ENCODE results near the gene SOBP.

The SOBP gene

DNA sequence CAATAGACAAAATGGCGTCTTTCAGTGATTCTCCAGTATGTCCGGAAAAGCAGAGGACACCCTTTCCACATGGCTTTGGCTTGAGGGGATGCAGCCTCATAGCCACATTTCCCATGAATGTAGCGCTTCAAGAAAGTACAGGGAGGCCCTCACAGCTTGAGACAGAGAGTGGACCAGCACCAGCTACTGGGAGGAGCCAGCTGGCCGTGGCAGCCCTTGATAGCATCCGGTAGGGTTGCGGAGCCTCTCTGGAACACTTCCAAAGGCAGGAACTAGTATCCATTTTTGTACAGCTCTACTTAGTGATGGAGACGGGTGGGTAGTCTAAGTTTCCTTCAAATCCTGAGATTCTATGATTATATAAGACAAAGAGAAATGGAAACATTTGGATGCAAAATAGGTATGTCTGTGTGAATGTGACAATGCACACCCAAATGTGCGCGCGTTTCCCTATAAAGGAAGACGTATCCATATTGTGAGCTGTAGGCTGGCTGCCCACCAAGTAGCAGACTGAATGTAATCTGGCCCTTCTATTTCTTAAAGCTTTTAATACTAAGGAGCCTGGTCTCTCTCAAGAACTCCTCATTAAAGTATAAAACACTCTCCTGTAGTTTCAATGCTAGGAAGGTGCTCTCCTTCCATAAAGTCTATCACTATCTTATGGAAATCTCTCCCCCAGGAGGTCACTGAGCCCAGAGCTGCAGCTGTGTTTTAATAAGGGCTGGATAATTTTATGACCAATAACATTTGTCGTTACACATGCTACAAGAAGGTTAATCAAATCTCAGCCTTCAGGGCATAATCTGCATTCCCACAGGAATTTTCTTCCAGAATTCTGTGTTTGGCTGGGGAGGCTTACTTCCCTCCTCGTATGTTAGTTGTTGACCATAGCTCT lies 74.0 kb downstream of the SOBP start:
- Histone ChIP-seq H3K27me3 (ENCODE audit: control insufficient read depth, insufficient read depth, low read length, poor library complexity, severe bottlenecking) (no peaks in the 10 kb centered on the region), H3K36me3 (ENCODE audit: control insufficient read depth, insufficient read depth, low read length) (no peaks in the 10 kb centered on the region), H3K4me3 (ENCODE audit: insufficient read depth, low read depth, low read length) (no peak overlapping the region), H3K9me3 (ENCODE audit: control insufficient read depth, low read length) (no peaks in the 10 kb centered on the region), H3K27ac (ENCODE audit: insufficient read depth, low read depth, low read length, poor library complexity, severe bottlenecking) (no peak overlapping the region), H3K4me1 (ENCODE audit: control insufficient read depth, insufficient read depth, low read length) (peaks cover 21% of the 10 kb centered on the region)
- WGBS, 2 experiments = 94 to 96% methylated on average over 13 of the region's 13 CpGs

DNA sequence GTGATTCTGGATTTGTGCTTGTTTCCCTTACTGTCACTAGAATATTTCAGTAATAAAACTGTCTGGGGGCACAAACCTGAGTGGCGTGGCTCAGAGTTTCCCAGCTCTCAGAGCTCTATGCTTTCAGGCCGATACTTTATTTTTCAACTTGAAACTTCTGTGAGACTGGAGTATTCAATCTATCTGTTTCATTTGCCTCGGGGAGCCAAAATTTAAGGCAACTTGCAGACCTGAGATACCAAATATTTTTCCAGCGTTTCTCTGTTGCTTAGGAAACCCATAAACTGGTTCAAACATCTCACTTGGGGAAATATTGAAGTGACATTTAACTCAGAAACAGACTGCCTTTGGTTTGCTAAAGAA lies 74.7 kb downstream of the SOBP start:
- 91% methylated on average over 4 of the region's 4 CpGs for WGBS, 2 experiments
- no peaks in the 10 kb centered on the region for H3K27me3 ChIP-seq (ENCODE audit: control insufficient read depth, insufficient read depth, low read length, poor library complexity, severe bottlenecking)
- no peaks in the 10 kb centered on the region for H3K9me3 ChIP-seq (ENCODE audit: control insufficient read depth, low read length)
- no peak overlapping the region for H3K4me3 ChIP-seq (ENCODE audit: insufficient read depth, low read depth, low read length)
- no peaks in the 10 kb centered on the region for H3K36me3 ChIP-seq (ENCODE audit: control insufficient read depth, insufficient read depth, low read length)
- H3K27ac ChIP-seq (ENCODE audit: insufficient read depth, low read depth, low read length, poor library complexity, severe bottlenecking) = no peak overlapping the region
- H3K4me1 ChIP-seq (ENCODE audit: control insufficient read depth, insufficient read depth, low read length) = peaks cover 21% of the 10 kb centered on the region

DNA sequence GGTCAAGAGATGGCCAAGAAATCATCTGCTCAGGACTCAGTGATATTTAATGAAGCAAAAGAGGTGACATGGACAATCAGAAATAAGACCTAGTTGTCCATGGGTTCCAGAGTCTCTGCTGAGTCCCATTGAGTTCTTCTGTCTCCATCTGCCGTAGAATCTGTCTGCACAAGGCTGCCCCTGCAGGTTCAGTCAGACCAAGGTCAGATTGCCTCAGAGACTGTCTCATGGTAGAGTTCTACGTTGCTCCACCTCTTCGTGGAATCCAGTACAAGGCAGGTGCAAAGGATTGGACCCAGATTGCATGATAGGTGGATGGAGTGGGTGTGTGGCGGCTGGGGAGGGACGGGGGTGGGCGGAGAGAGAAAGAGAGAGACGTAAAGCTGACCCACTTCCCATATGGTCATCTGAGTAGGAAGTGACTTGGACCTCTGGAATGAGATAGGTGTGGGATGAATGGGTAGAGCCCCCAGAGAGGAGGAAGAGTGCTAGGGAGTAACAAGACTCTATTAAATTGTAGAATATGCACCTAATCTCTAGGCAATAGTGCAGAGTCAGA lies 75.3 kb downstream of the SOBP start:
- 95 to 96% methylated on average over 7 of the region's 7 CpGs for WGBS, 2 experiments
- no peak overlapping the region for H3K4me3 ChIP-seq (ENCODE audit: insufficient read depth, low read depth, low read length)
- H3K9me3 ChIP-seq (ENCODE audit: control insufficient read depth, low read length) = no peaks in the 10 kb centered on the region
- peaks cover 21% of the 10 kb centered on the region for H3K4me1 ChIP-seq (ENCODE audit: control insufficient read depth, insufficient read depth, low read length)
- H3K36me3 ChIP-seq (ENCODE audit: control insufficient read depth, insufficient read depth, low read length) = no peaks in the 10 kb centered on the region
- H3K27ac ChIP-seq (ENCODE audit: insufficient read depth, low read depth, low read length, poor library complexity, severe bottlenecking) = no peak overlapping the region
- H3K27me3 ChIP-seq (ENCODE audit: control insufficient read depth, insufficient read depth, low read length, poor library complexity, severe bottlenecking) = no peaks in the 10 kb centered on the region

DNA sequence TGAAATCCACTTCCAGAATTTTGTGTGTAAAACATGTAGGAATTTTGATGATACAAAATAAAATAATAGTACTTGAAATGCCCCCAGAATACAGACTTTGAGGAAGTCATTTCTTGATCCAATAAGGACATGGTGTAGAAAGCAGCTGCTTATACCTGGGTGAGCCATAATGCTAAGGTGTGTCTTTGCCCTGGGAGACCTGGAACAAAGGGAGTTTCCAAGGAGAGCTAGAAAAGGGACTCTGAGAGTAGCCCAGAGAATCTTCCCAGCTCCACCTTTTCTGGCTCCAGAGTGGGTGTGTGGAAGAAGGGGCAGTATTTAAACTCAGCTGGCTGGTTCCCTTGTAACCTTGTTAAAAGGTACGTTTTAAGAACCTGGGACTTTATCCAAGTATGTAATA lies 77.7 kb downstream of the SOBP start:
- Histone ChIP-seq H3K36me3 (ENCODE audit: control insufficient read depth, insufficient read depth, low read length) (no peaks in the 10 kb centered on the region), H3K9me3 (ENCODE audit: control insufficient read depth, low read length) (no peaks in the 10 kb centered on the region), H3K27ac (ENCODE audit: insufficient read depth, low read depth, low read length, poor library complexity, severe bottlenecking) (no peak overlapping the region), H3K4me1 (ENCODE audit: control insufficient read depth, insufficient read depth, low read length) (peaks cover 10% of the 10 kb centered on the region), H3K4me3 (ENCODE audit: insufficient read depth, low read depth, low read length) (no peak overlapping the region), H3K27me3 (ENCODE audit: control insufficient read depth, insufficient read depth, low read length, poor library complexity, severe bottlenecking) (no peaks in the 10 kb centered on the region)
- no CpG with 5 or more reads among the region's 1 CpG for WGBS, 2 experiments

DNA sequence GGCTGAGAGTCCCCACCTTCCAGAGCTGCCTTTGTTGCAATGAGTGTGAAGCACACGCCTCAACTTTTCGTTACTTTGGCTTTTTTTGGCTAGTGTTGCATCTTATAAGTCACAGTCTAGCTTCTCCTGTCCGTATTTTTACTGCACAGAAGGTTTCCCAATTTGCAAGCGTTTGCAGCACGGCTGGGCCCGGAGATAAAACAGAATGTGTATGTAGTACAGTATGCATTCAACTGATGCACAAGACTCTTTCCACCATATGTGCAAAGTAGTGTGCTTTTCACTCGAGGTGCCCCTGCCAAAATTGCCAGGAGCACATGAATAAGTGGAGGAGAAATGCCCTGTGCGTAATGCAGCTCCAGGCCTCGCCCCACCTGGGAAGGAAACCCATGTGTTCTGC lies 79.6 kb downstream of the SOBP start:
- Histone ChIP-seq H3K4me3 (ENCODE audit: insufficient read depth, low read depth, low read length) (no peak overlapping the region), H3K9me3 (ENCODE audit: control insufficient read depth, low read length) (no peaks in the 10 kb centered on the region), H3K27me3 (ENCODE audit: control insufficient read depth, insufficient read depth, low read length, poor library complexity, severe bottlenecking) (no peaks in the 10 kb centered on the region), H3K27ac (ENCODE audit: insufficient read depth, low read depth, low read length, poor library complexity, severe bottlenecking) (no peak overlapping the region), H3K36me3 (ENCODE audit: control insufficient read depth, insufficient read depth, low read length) (no peaks in the 10 kb centered on the region), H3K4me1 (ENCODE audit: control insufficient read depth, insufficient read depth, low read length) (peaks cover 7% of the 10 kb centered on the region)
- WGBS, 2 experiments = 96% methylated on average over 9 of the region's 9 CpGs

DNA sequence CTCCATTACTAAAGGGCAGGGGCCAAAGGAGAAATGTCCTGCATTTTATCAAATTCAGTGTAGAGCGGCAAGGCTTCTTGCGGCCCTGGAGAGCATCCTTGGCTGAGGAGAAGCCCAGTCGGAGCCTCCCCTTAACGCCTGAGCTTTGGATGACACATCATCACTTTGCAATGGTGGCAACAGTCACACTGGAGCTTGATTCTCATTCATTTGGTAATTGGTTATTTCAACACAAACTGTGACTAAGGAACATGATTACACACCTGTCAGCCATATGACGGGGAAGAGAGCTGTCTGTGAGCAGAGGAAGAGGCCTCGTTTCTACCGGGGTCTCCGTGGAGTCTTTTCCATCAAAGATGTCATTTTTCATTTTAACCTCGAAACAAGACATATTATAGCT lies 81.4 kb downstream of the SOBP start:
- no peaks in the 10 kb centered on the region for H3K27me3 ChIP-seq (ENCODE audit: control insufficient read depth, insufficient read depth, low read length, poor library complexity, severe bottlenecking)
- peaks cover 4% of the 10 kb centered on the region for H3K4me1 ChIP-seq (ENCODE audit: control insufficient read depth, insufficient read depth, low read length)
- no peaks in the 10 kb centered on the region for H3K36me3 ChIP-seq (ENCODE audit: control insufficient read depth, insufficient read depth, low read length)
- H3K4me3 ChIP-seq (ENCODE audit: insufficient read depth, low read depth, low read length) = no peak overlapping the region
- no peaks in the 10 kb centered on the region for H3K9me3 ChIP-seq (ENCODE audit: control insufficient read depth, low read length)
- 90 to 92% methylated on average over 9 of the region's 9 CpGs for WGBS, 2 experiments
- H3K27ac ChIP-seq (ENCODE audit: insufficient read depth, low read depth, low read length, poor library complexity, severe bottlenecking) = no peak overlapping the region

DNA sequence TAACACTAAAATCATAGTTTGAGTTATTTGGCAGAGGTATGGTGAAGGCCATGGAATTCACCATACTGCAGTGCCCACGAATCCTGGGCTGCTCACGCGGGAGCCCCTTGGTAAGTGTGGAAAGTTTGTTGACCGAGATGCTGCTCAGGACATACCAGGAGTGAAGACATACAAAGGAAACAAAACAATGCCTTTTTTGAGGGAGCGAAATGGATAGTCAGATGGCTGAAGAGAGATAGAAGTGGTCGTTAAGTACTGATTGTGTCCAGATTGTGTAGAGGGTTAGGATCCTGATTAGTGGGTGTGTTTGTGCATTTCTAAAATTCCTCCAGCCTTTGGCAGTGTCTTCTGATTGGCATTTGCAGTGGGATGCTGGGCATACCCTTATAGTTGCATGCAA lies 83.0 kb downstream of the SOBP start:
- Histone ChIP-seq H3K4me1 (ENCODE audit: control insufficient read depth, insufficient read depth, low read length) (peaks cover 4% of the 10 kb centered on the region), H3K36me3 (ENCODE audit: control insufficient read depth, insufficient read depth, low read length) (no peaks in the 10 kb centered on the region), H3K27ac (ENCODE audit: insufficient read depth, low read depth, low read length, poor library complexity, severe bottlenecking) (no peak overlapping the region), H3K4me3 (ENCODE audit: insufficient read depth, low read depth, low read length) (no peak overlapping the region), H3K27me3 (ENCODE audit: control insufficient read depth, insufficient read depth, low read length, poor library complexity, severe bottlenecking) (no peaks in the 10 kb centered on the region), H3K9me3 (ENCODE audit: control insufficient read depth, low read length) (no peaks in the 10 kb centered on the region)
- 85 to 86% methylated on average over 6 of the region's 6 CpGs for WGBS, 2 experiments

DNA sequence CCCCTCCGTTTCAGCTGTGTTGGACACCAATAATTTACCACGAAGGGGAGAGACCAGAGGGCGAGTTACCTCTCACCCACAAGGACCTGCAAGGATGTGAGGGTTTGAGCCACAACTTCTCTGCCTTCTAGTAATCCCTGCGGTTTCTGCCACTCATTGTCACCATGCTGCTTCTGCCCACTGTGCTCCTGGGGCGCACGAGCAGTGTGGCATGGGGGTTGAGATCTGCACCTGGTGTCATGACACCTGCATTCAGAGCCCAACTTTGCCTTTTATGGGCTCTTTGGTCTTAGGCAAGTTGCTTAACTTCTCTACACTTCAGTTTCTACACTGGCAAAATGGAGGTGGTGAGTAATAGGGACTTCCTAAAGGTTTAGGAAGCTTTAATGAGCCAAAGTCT lies 84.9 kb downstream of the SOBP start:
- Histone ChIP-seq H3K4me1 (ENCODE audit: control insufficient read depth, insufficient read depth, low read length) (peaks cover 15% of the 10 kb centered on the region), H3K9me3 (ENCODE audit: control insufficient read depth, low read length) (no peaks in the 10 kb centered on the region), H3K27me3 (ENCODE audit: control insufficient read depth, insufficient read depth, low read length, poor library complexity, severe bottlenecking) (no peaks in the 10 kb centered on the region), H3K4me3 (ENCODE audit: insufficient read depth, low read depth, low read length) (no peak overlapping the region), H3K27ac (ENCODE audit: insufficient read depth, low read depth, low read length, poor library complexity, severe bottlenecking) (no peak overlapping the region), H3K36me3 (ENCODE audit: control insufficient read depth, insufficient read depth, low read length) (no peaks in the 10 kb centered on the region)
- 93 to 95% methylated on average over 6 of the region's 6 CpGs for WGBS, 2 experiments

DNA sequence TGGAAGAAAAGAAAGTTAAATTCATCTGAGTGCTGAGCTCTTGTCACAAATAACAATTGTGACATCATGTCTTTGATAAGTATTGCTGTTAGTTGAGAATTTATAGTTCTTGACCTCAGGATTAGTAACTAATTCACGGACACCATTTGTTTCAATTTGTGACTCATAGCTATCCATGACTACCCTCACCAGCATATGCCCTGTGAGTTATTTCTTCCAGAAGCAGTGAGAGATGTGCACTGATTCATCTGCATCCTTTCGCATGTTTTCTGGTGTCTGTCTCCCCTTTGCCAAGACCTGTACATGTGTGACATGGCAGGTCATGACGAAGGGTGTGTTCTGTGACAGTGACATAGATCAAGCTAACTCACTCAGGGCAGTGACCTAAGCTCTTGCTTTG lies 86.9 kb downstream of the SOBP start:
- no peaks in the 10 kb centered on the region for H3K9me3 ChIP-seq (ENCODE audit: control insufficient read depth, low read length)
- 94 to 96% methylated on average over 3 of the region's 3 CpGs for WGBS, 2 experiments
- H3K27ac ChIP-seq (ENCODE audit: insufficient read depth, low read depth, low read length, poor library complexity, severe bottlenecking) = no peak overlapping the region
- H3K4me1 ChIP-seq (ENCODE audit: control insufficient read depth, insufficient read depth, low read length) = peaks cover 15% of the 10 kb centered on the region
- no peaks in the 10 kb centered on the region for H3K27me3 ChIP-seq (ENCODE audit: control insufficient read depth, insufficient read depth, low read length, poor library complexity, severe bottlenecking)
- no peak overlapping the region for H3K4me3 ChIP-seq (ENCODE audit: insufficient read depth, low read depth, low read length)
- no peaks in the 10 kb centered on the region for H3K36me3 ChIP-seq (ENCODE audit: control insufficient read depth, insufficient read depth, low read length)

DNA sequence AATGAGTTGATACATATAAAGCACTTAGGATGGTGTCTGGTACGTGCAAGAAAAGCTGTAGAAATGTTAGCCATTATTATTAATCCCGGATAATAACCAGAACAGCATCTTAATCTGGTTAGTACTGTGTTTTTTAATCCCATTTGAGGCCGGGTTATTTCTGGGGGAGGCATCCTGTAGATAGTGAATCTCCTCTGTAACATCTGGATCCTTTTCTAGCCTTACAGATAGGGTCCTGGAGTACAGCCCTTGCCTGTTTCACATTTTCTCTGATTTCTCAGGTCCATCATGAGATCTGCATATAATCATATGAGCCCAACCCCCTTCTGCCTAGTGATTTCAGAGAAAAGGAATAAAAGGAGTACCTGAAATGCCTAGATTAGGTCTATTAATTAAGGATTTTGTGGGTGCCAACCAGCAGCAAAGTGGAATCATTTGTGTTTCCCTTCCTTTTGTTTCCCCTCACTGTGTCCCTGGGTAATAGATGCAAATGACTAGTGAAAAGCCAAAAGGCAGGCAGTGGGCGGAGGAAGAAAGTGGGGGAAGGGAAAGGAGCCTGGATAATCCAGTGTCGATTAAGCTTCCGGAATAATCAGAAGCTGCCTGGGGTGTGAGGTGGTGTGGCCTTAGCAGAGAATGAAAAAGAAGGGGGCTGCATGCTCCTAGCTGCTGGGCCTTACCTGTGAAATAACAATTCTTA lies 88.9 kb downstream of the SOBP start:
- H3K36me3 ChIP-seq (ENCODE audit: control insufficient read depth, insufficient read depth, low read length) = no peaks in the 10 kb centered on the region
- H3K27me3 ChIP-seq (ENCODE audit: control insufficient read depth, insufficient read depth, low read length, poor library complexity, severe bottlenecking) = no peaks in the 10 kb centered on the region
- H3K4me3 ChIP-seq (ENCODE audit: insufficient read depth, low read depth, low read length) = no peak overlapping the region
- H3K27ac ChIP-seq (ENCODE audit: insufficient read depth, low read depth, low read length, poor library complexity, severe bottlenecking) = peak overlapping the region; percentile 70
- no peaks in the 10 kb centered on the region for H3K9me3 ChIP-seq (ENCODE audit: control insufficient read depth, low read length)
- WGBS, 2 experiments = 43 to 46% methylated on average over 6 of the region's 6 CpGs
- H3K4me1 ChIP-seq (ENCODE audit: control insufficient read depth, insufficient read depth, low read length) = peaks cover 13% of the 10 kb centered on the region
